D721Med (cell line): Measurements from ENCODE around the gene MIOX.

Source experiments
- DNase-seq: peaks from one replicate; pipeline ENCODE4 v3.0.0; 2011; ENCODE audit warnings: low spot score; ENCODE audit not compliant: insufficient read length
- FAIRE-seq: peaks from 2 replicates; lab custom pipeline; 2011; peaks lifted over from hg19 to GRCh38; lab: Jason Lieb, UNC
- CTCF ChIP-seq: IDR thresholded peaks from 2 replicates; pipeline ENCODE4 v1.5.1; 2012; ENCODE audit warnings: mild to moderate bottlenecking, control low read depth; ENCODE audit not compliant: insufficient read depth; ENCODE audit errors: missing control alignments

Gene MIOX

GRCh38 chr22:50474710-50475651 is 11.7 kb upstream of the MIOX start, which contains the start of gene SBF1:
Gene SBF1 (minus strand): TSS chr22:50475035. CDS start chr22:50474840, 195 bp downstream.
- FAIRE-seq (no peak), DNase-seq (peak; percentile 91)
- TF ChIP-seq CTCF = no peak

DNA sequence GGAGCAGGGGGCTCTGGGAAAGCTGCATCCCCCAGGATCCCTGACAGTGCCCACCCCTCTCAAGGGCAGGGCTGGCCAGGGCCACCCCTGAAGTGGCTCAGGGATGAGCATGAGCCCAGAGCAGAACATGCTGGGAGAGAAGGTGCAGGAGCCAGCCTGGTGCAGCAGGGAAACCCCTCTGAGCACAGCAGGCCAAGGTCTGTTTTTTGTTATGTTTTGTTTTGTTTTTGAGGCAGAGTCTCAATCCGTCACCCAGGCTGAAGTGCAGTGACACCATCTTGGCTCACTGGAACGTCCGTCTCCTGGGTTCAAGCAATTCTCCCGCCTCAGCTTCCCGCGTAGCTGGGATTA is 11.0 kb upstream of the MIOX start:
- TF ChIP-seq CTCF = no peak
- FAIRE-seq (no peak), DNase-seq (no peak)

GRCh38 chr22:50476868-50477267 is 9.8 kb upstream of the MIOX start:
- no peak for TF ChIP-seq CTCF
- no peak for FAIRE-seq
- DNase-seq = no peak

DNA sequence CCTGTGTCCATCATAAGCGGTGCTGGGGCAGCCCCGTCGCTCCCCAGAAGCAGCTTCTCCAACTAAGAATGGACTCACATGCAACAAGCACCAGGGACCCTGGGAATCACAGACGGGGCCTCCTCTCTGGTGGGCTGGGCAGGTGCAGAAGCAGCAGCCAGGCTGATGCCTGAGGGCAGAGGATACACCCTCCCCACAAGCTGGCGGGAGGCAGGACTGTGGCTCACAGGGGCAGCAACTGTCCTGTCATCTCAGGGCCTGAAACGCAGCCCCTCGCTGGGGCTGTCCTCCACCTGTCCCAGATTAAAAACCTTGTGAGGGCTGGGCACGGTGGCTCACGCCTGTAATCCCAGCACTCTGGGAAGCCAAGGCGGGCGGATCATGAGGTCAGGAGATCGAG is 8.7 kb upstream of the MIOX start:
- DNase-seq = no peak
- FAIRE-seq = no peak
- TF ChIP-seq CTCF = no peak

DNA sequence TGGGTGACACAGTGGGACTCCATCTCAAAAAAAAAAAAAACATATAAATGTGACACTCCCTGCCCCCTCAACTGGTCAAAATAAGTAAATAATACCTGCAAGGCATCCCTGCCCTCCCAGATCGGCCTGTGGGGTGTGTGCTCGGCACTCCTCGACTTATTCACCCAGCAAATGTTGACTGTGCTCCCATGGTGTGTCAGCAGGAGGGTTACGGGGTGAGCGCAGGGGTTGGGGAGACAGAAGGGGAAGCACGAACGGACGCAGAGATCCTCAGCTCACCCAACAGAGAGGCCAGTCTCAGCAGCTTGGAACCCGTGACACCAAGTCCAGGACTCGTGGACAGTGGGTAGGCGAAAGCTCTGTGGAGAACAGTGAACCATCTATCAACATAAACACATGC is 6.9 kb upstream of the MIOX start:
- FAIRE-seq = no peak
- TF ChIP-seq CTCF = no peak

GRCh38 chr22:50481045-50481439 is 5.6 kb upstream of the MIOX start:
- TF ChIP-seq CTCF = no peak
- FAIRE-seq = no peak
- DNase-seq = no peak

More for the DNA sequence above, 6.9 kb upstream of the MIOX start:
- no peak for DNase-seq

- FAIRE-seq (no peak), DNase-seq (peak; percentile 78)
- no peak for TF ChIP-seq CTCF
Measured at GRCh38 chr22:50481440-50482106, 5.1 kb upstream of the MIOX start, which contains the start of gene ADM2. Gene ADM2 (plus strand): TSS chr22:50481543. CDS start chr22:50481848, 305 bp downstream.
